K562 (cell line): ENCODE data around the gene COX6A1. TPM values are rescaled to one million over a fixed set of nuclear protein-coding genes. Genes with fewer than 3 reads are reported as not detected.

Source experiments
- ATAC-seq: fragments of 200-7000 bp; cut with Tn5 transposase; 3 replicates; pipeline ENCODE4 v1.9.1; 2020; ENCODE audit warnings: moderate library complexity
- BruUV-seq: library from RNA; stranded (reverse); fragments of 400-500 nt; replicated peaks from 2 replicates; lab custom pipeline; 2021; lab: Mats Ljungman, UMichigan
- CTCF ChIA-PET: fragments of 300-600 bp; formaldehyde crosslinking; extraction: SDS; loops from one replicate; lab custom pipeline; 2021; ENCODE audit warnings: low intra/inter-chr PET ratio; lab: Yijun Ruan, JAX
- POLR2A ChIA-PET: fragments of 300-600, 350-650 bp; sonication (Branson Sonifier 250); formaldehyde crosslinking; extraction: SDS; loops from one replicate; lab custom pipeline; 2021; ENCODE audit warnings: antibody characterized with exemption, inconsistent platforms; lab: Yijun Ruan, JAX
- DNase-seq, 4 experiments: peaks; one replicate each; pipeline versions ENCODE4 v3.0.0 to v3.0.0-alpha.2; 2011 to 2018; ENCODE audit warnings: low spot score in 3 of 4, mixed read lengths in 3 of 4; ENCODE audit errors: extremely low read depth in 1 of 4
- FAIRE-seq: peaks from 2 replicates; lab custom pipeline; 2011; peaks lifted over from hg19 to GRCh38; lab: Jason Lieb, UNC
- H2AFZ ChIP-seq: 2 replicates; pipeline ENCODE4 v1.6.0; 2011; ENCODE audit warnings: low read depth, low read length, control low read depth, inconsistent platforms
- H3K27ac ChIP-seq: fragments of 200-600 bp; 3 replicates; pipeline ENCODE4 v1.8.0; 2011; ENCODE audit warnings: low read depth, mild to moderate bottlenecking, control low read depth, inconsistent platforms, low read length, moderate library complexity, mixed read lengths; ENCODE audit errors: extremely low read depth
- H3K27me3 ChIP-seq, 2 experiments: fragments of 300-600 bp in 1 of 2; 2 replicates in 1 of 2; 3 replicates in 1 of 2; pipeline versions ENCODE4 v1.6.0 to v1.8.0; 2011; ENCODE audit warnings: inconsistent platforms in 2 of 2, low read length in 2 of 2, mild to moderate bottlenecking in 1 of 2, mixed read lengths in 1 of 2, moderate library complexity in 1 of 2; ENCODE audit not compliant: control insufficient read depth in 2 of 2, insufficient read depth in 2 of 2
- H3K36me3 ChIP-seq: fragments of 300-600 bp; 3 replicates; pipeline ENCODE4 v1.8.0; 2011; ENCODE audit warnings: mild to moderate bottlenecking, low read length, inconsistent platforms; ENCODE audit not compliant: control insufficient read depth, insufficient read depth
- H3K4me1 ChIP-seq, 2 experiments: fragments of 200-600 bp in 1 of 2; replicated peaks in 1 of 2; 2 replicates in 1 of 2; 3 replicates in 1 of 2; pipeline versions ENCODE4 v1.5.1 to v1.8.0; 2011; ENCODE audit warnings: inconsistent platforms in 2 of 2, low read length in 2 of 2, mild to moderate bottlenecking in 1 of 2, mixed read lengths in 1 of 2, moderate library complexity in 1 of 2; ENCODE audit not compliant: control insufficient read depth in 2 of 2, insufficient read depth in 2 of 2
- H3K4me2 ChIP-seq: 2 replicates; pipeline ENCODE4 v1.6.1; 2011; ENCODE audit warnings: low read length, control low read depth, inconsistent platforms, mixed read lengths; ENCODE audit not compliant: insufficient read depth
- H3K4me3 ChIP-seq: fragments of 200-600 bp; sonication (generic), shearing (Covaris generic); 2 replicates; pipeline ENCODE4 v1.5.1; 2016; ENCODE audit warnings: control low read depth, inconsistent platforms
- H3K79me2 ChIP-seq: fragments of 200-600 bp; 3 replicates; pipeline ENCODE4 v1.8.0; 2011; ENCODE audit warnings: low read length, inconsistent platforms; ENCODE audit not compliant: control insufficient read depth, insufficient read depth
- H3K9ac ChIP-seq, 2 experiments: 2 replicates each; pipeline versions ENCODE4 v1.6.0 to v1.6.1; 2011; ENCODE audit warnings: low read depth in 2 of 2, low read length in 2 of 2, control low read depth in 1 of 2, inconsistent platforms in 1 of 2, mild to moderate bottlenecking in 1 of 2, mixed read lengths in 1 of 2; ENCODE audit not compliant: insufficient read depth in 1 of 2
- H3K9me1 ChIP-seq: one replicate; pipeline ENCODE4 v1.6.0; 2011; ENCODE audit warnings: inconsistent platforms, mild to moderate bottlenecking, low read length, moderate library complexity; ENCODE audit not compliant: control insufficient read depth, insufficient read depth
- H3K9me3 ChIP-seq: replicated peaks from 2 replicates; pipeline ENCODE4 v1.5.1; 2011; ENCODE audit warnings: low read depth, low read length, inconsistent platforms; ENCODE audit not compliant: control insufficient read depth, insufficient read depth
- H4K20me1 ChIP-seq: replicated peaks from 2 replicates; pipeline ENCODE4 v1.6.1; 2011; ENCODE audit warnings: low read length, inconsistent platforms, mixed read lengths; ENCODE audit not compliant: control insufficient read depth, insufficient read depth
- SMARCE1 ChIP-seq: fragments of 450-650 bp; IDR thresholded peaks from 2 replicates; pipeline ENCODE4 v1.7.1; 2016; ENCODE audit warnings: mild to moderate bottlenecking
- ZKSCAN8 ChIP-seq: fragments of 200-800 bp; sonication (Bioruptor generic); IDR thresholded peaks from 2 replicates; pipeline ENCODE4 v1.6.1; 2016; ENCODE audit warnings: missing genetic modification characterization, missing compliant biosample characterization
- ZNF253 ChIP-seq: fragments of 250-450 bp; sonication (Bioruptor Pico); conservative IDR thresholded peaks from 2 replicates; pipeline ENCODE4 v1.6.1; 2021; ENCODE audit warnings: mild to moderate bottlenecking
- WGBS: fragments of 100-300 bp; shearing (Covaris generic); methylation state at CpG from one replicate; pipeline ENCODE4 v1.1.6; 2016; ENCODE audit warnings: low coverage, mixed read lengths; ENCODE audit not compliant: insufficient coverage; ENCODE audit errors: missing lambda C conversion rate; 5-methylcytosine and 5-hydroxymethylcytosine counted together
- in situ Hi-C: fragments of 300-500 bp; cut with MboI; formaldehyde crosslinking; loops from 4 replicates; pipeline ENCODE4 v1.15.0; 2018; ENCODE audit warnings: inconsistent platforms, mixed read lengths
- intact Hi-C: fragments of 100-400 bp; cut with micrococcal nuclease; formaldehyde crosslinking; loops from 2 replicates; pipeline ENCODE4 v1.14.2; 2022
- polyA plus RNA-seq, 8 experiments: library from polyadenylated mRNA; depleted of rRNA in 4 of 8; stranded (reverse) in 5 of 8; unstranded in 3 of 8; fragments of >200 nt; fragmentation: Nextera tagmentation in 2 of 8; fragmentation: Illumina TruSeq in 1 of 8; extraction: Ambion mirVana in 2 of 8; extraction: Trizol in 1 of 8; gene quantifications; 2 replicates each; pipeline versions ENCODE4 v1.2.1 to v1.2.3, GENCODE V29; 2011 to 2014; ENCODE audit warnings: inconsistent platforms in 1 of 8, missing spikeins in 1 of 8
- total RNA-seq, 7 experiments: library from RNA; depleted of rRNA in 6 of 7; stranded (reverse); fragments of >200 nt in 6 of 7; fragmentation: Illumina TruSeq in 2 of 7; extraction: Trizol in 2 of 7; gene quantifications; 2 replicates each; pipeline versions ENCODE4 v1.2.1 to v1.2.3, GENCODE V29; 2011 to 2021; ENCODE audit warnings: low replicate concordance in 1 of 7
- TF ChIP-seq, protein P1 (sequence below): sonication (generic); formaldehyde crosslinking; IDR thresholded peaks from 2 replicates; pipeline ENCODE4 v1.8.0; 2022; ENCODE audit warnings: mild to moderate bottlenecking, missing genetic modification reagents
- TF ChIP-seq, protein P2 (sequence below): fragments of 450-650 bp; formaldehyde crosslinking; IDR thresholded peaks from 2 replicates; pipeline ENCODE4 v1.4.0; 2022; ENCODE audit warnings: missing genetic modification characterization
- TF ChIP-seq, protein P3 (sequence below): fragments of 250-450 bp; sonication (Bioruptor Pico); IDR thresholded peaks from 2 replicates; pipeline ENCODE4 v1.8.0; 2022; ENCODE audit warnings: moderate library complexity, mild to moderate bottlenecking, inconsistent platforms
- TF ChIP-seq, protein P4 (sequence below): sonication (generic); formaldehyde crosslinking; IDR thresholded peaks from 2 replicates; pipeline ENCODE4 v1.8.0; 2023; ENCODE audit warnings: missing genetic modification reagents, mild to moderate bottlenecking, borderline replicate concordance

Gene COX6A1
- total and polyA plus RNA-seq, 9 of the 15 experiments (the other 6 are each of a cell fraction or from before 2014, with no cell fraction given) = 414 to 4,142 (median 931) TPM

DNA sequence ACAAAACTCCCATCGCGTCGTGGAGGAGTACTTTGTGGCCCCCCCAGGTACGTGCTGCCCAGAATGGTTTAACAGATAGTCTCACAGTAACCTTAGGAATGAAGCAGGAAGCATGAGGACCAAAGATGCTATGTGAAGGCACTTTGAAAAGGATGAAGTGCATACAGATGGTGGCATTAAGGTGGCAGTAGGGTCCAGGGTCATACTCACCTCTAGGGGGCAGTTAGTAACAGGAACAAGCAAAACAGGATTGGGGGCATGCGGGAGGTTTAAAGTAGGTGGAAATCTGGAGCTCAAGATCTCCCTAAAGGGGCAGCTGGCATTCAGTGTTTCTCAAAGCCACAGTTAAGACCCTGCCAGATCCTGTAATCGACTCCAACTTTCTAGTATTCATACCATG lies 19.2 kb downstream of the COX6A1 start:
- Histone ChIP-seq H3K4me2 (no peak overlapping the region), H4K20me1 (0 out of 2 replicates have a peak, but pooled peaks cover 14% of the 10 kb centered on the region), H3K27ac (no peak overlapping the region), H3K4me1 (no peaks in the 10 kb centered on the region), H3K9me1 (no peaks in the 10 kb centered on the region), H3K36me3 (peaks cover 95% of the 10 kb centered on the region), H2AFZ (no peak overlapping the region), H3K9me3 (no peaks in the 10 kb centered on the region), H3K27me3 (no peaks in the 10 kb centered on the region), H3K4me3 (no peak overlapping the region), H3K79me2 (0 out of 3 replicates have a peak, but pooled peaks cover 3% of the 10 kb centered on the region), H3K9ac (no peak overlapping the region)
- 89% methylated on average over 6 of the region's 6 CpGs for WGBS
- CTCF ChIA-PET = no interaction called here
- FAIRE-seq = peak; percentile 67
- BruUV-seq = no TSS peak
- ATAC-seq = peak; percentile 54
- intact Hi-C loops = no loop called here
- DNase-seq = peak; percentile 25 to 42 (median 38)
- POLR2A ChIA-PET = interaction anchor here (0.7 to 8.1 kb wide), 7 partner anchors 8 to 39 kb away, joined by 3 to 38 read pairs (median 5); partner anchors contain the start of genes DYNLL1, GATC and TRIAP1
- in situ Hi-C loops = no loop called here
- TF ChIP-seq ZNF253 (CRISPR knock-in tag) = no peak
- TF ChIP-seq, protein P1, sequence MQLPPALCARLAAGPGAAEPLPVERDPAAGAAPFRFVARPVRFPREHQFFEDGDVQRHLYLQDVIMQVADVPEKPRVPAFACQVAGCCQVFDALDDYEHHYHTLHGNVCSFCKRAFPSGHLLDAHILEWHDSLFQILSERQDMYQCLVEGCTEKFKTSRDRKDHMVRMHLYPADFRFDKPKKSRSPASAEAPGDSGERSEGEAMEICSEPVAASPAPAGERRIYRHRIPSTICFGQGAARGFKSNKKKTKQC (CRISPR knock-in tag) = no peak
- TF ChIP-seq, protein P2, sequence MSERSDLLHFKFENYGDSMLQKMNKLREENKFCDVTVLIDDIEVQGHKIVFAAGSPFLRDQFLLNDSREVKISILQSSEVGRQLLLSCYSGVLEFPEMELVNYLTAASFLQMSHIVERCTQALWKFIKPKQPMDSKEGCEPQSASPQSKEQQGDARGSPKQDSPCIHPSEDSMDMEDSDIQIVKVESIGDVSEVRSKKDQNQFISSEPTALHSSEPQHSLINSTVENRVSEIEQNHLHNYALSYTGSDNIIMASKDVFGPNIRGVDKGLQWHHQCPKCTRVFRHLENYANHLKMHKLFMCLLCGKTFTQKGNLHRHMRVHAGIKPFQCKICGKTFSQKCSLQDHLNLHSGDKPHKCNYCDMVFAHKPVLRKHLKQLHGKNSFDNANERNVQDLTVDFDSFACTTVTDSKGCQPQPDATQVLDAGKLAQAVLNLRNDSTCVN (CRISPR knock-in tag) = no peak
- 0 out of 2 replicates have a peak, but pooled peaks have one; percentile 30 for TF ChIP-seq ZKSCAN8 (CRISPR knock-in tag)
- TF ChIP-seq, protein P3, sequence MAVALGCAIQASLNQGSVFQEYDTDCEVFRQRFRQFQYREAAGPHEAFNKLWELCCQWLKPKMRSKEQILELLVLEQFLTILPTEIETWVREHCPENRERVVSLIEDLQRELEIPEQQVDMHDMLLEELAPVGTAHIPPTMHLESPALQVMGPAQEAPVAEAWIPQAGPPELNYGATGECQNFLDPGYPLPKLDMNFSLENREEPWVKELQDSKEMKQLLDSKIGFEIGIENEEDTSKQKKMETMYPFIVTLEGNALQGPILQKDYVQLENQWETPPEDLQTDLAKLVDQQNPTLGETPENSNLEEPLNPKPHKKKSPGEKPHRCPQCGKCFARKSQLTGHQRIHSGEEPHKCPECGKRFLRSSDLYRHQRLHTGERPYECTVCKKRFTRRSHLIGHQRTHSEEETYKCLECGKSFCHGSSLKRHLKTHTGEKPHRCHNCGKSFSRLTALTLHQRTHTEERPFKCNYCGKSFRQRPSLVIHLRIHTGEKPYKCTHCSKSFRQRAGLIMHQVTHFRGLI (CRISPR knock-in tag) = no peak
- no peak for TF ChIP-seq SMARCE1
- TF ChIP-seq, protein P4, sequence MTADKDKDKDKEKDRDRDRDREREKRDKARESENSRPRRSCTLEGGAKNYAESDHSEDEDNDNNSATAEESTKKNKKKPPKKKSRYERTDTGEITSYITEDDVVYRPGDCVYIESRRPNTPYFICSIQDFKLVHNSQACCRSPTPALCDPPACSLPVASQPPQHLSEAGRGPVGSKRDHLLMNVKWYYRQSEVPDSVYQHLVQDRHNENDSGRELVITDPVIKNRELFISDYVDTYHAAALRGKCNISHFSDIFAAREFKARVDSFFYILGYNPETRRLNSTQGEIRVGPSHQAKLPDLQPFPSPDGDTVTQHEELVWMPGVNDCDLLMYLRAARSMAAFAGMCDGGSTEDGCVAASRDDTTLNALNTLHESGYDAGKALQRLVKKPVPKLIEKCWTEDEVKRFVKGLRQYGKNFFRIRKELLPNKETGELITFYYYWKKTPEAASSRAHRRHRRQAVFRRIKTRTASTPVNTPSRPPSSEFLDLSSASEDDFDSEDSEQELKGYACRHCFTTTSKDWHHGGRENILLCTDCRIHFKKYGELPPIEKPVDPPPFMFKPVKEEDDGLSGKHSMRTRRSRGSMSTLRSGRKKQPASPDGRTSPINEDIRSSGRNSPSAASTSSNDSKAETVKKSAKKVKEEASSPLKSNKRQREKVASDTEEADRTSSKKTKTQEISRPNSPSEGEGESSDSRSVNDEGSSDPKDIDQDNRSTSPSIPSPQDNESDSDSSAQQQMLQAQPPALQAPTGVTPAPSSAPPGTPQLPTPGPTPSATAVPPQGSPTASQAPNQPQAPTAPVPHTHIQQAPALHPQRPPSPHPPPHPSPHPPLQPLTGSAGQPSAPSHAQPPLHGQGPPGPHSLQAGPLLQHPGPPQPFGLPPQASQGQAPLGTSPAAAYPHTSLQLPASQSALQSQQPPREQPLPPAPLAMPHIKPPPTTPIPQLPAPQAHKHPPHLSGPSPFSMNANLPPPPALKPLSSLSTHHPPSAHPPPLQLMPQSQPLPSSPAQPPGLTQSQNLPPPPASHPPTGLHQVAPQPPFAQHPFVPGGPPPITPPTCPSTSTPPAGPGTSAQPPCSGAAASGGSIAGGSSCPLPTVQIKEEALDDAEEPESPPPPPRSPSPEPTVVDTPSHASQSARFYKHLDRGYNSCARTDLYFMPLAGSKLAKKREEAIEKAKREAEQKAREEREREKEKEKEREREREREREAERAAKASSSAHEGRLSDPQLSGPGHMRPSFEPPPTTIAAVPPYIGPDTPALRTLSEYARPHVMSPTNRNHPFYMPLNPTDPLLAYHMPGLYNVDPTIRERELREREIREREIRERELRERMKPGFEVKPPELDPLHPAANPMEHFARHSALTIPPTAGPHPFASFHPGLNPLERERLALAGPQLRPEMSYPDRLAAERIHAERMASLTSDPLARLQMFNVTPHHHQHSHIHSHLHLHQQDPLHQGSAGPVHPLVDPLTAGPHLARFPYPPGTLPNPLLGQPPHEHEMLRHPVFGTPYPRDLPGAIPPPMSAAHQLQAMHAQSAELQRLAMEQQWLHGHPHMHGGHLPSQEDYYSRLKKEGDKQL (CRISPR knock-in tag) = no peak
